Neural progenitor cell (in vitro differentiated cells): ENCODE measurements around the gene METTL16. TPM values are rescaled to one million over a fixed set of nuclear protein-coding genes. Genes with fewer than 3 reads are reported as not detected.

Source experiments
- DNase-seq: peaks from one replicate; pipeline ENCODE4 v3.0.0-alpha.2; 2016; ENCODE audit warnings: low spot score
- H2AFZ ChIP-seq: fragments of 200-600 bp; sonication (generic); replicated peaks from 2 replicates; pipeline ENCODE4 v1.6.1; 2016; ENCODE audit warnings: antibody characterized with exemption
- H3F3A ChIP-seq: fragments of 200-600 bp; sonication (generic); 2 replicates; pipeline ENCODE4 v1.6.1; 2016; ENCODE audit warnings: antibody characterized with exemption, low read depth
- H3K27ac ChIP-seq: fragments of 200-600 bp; sonication (generic); 2 replicates; pipeline ENCODE4 v1.5.1; 2016; ENCODE audit warnings: mild to moderate bottlenecking
- H3K27me3 ChIP-seq: fragments of 200-600 bp; sonication (generic); 2 replicates; pipeline ENCODE4 v1.6.1; 2016; ENCODE audit warnings: mild to moderate bottlenecking, moderate library complexity
- H3K36me3 ChIP-seq: fragments of 200-600 bp; sonication (generic); 2 replicates; pipeline ENCODE4 v1.5.1; 2016
- H3K4me1 ChIP-seq: fragments of 200-600 bp; sonication (generic); 2 replicates; pipeline ENCODE4 v1.6.1; 2016; ENCODE audit warnings: mixed run types
- H3K4me2 ChIP-seq: fragments of 200-600 bp; sonication (generic); 2 replicates; pipeline ENCODE4 v1.6.1; 2016
- H3K4me3 ChIP-seq: fragments of 200-600 bp; sonication (generic); 2 replicates; pipeline ENCODE4 v1.5.1; 2016
- H3K79me2 ChIP-seq: fragments of 200-600 bp; sonication (generic); 2 replicates; pipeline ENCODE4 v1.6.1; 2016; ENCODE audit warnings: low read depth
- H3K9ac ChIP-seq: fragments of 200-600 bp; sonication (generic); 2 replicates; pipeline ENCODE4 v1.6.1; 2016
- H3K9me3 ChIP-seq: fragments of 200-600 bp; sonication (generic); 2 replicates; pipeline ENCODE4 v1.5.1; 2016; ENCODE audit warnings: low read depth
- H4K20me1 ChIP-seq: fragments of 200-600 bp; sonication (generic); 2 replicates; pipeline ENCODE4 v1.6.1; 2016; ENCODE audit warnings: low read depth
- H3K27ac Mint-ChIP-seq: 3 replicates; pipeline ENCODE4 v1.8.0; 2021; ENCODE audit warnings: mixed read lengths
- H3K27me3 Mint-ChIP-seq: 2 replicates; pipeline ENCODE4 v1.8.0; 2022; ENCODE audit warnings: low read depth, mild to moderate bottlenecking, inconsistent platforms, moderate library complexity, mixed read lengths; ENCODE audit not compliant: insufficient read depth
- H3K36me3 Mint-ChIP-seq: 3 replicates; pipeline ENCODE4 v1.8.0; 2021; ENCODE audit warnings: mixed read lengths
- H3K4me1 Mint-ChIP-seq: 3 replicates; pipeline ENCODE4 v1.8.0; 2021; ENCODE audit warnings: mixed read lengths
- H3K4me3 Mint-ChIP-seq: 3 replicates; pipeline ENCODE4 v1.8.0; 2021; ENCODE audit warnings: mild to moderate bottlenecking, moderate library complexity, mixed read lengths
- H3K9me3 Mint-ChIP-seq: 3 replicates; pipeline ENCODE4 v1.8.0; 2020; ENCODE audit warnings: mixed read lengths
- CTCF ChIP-seq: fragments of 200-600 bp; sonication (generic); IDR thresholded peaks from 2 replicates; pipeline ENCODE4 v1.5.1; 2017; ENCODE audit warnings: antibody characterized with exemption, mild to moderate bottlenecking
- EZH2 ChIP-seq: fragments of 200-600 bp; sonication (generic); IDR thresholded peaks from 2 replicates; pipeline ENCODE4 v1.6.1; 2017; ENCODE audit warnings: antibody characterized with exemption, mild to moderate bottlenecking, moderate library complexity
- EZH2phosphoT487 ChIP-seq: fragments of 200-600 bp; sonication (generic); IDR thresholded peaks from 2 replicates; pipeline ENCODE4 v1.6.1; 2017; ENCODE audit warnings: antibody characterized with exemption
- total RNA-seq: library from RNA; depleted of rRNA; stranded (reverse); fragments of >200 nt; gene quantifications from 2 replicates; pipeline ENCODE4 v1.2.3, GENCODE V29; 2015; ENCODE audit warnings: low replicate concordance

METTL16 gene
- total RNA-seq, 1 donor from 2014 or later = 40.0 TPM

- Mint-ChIP-seq H3K36me3 (peaks cover 8% of the 10 kb centered on the region), H3K9me3 (no peaks in the 10 kb centered on the region), H3K27me3 (peaks cover 10% of the 10 kb centered on the region), H3K27ac (peak overlapping the region; percentile 84), H3K4me3 (peak overlapping the region; percentile 3), H3K4me1 (peaks cover 40% of the 10 kb centered on the region)
- Histone ChIP-seq H3K36me3 (no peaks in the 10 kb centered on the region), H3F3A (peaks cover 12% of the 10 kb centered on the region), H3K4me1 (peaks cover 5% of the 10 kb centered on the region), H3K9ac (no peak overlapping the region), H2AFZ (no peak overlapping the region), H3K79me2 (no peaks in the 10 kb centered on the region), H3K9me3 (no peaks in the 10 kb centered on the region), H3K27me3 (no peaks in the 10 kb centered on the region), H3K27ac (no peak overlapping the region), H3K4me2 (no peak overlapping the region), H4K20me1 (no peaks in the 10 kb centered on the region), H3K4me3 (no peak overlapping the region)
- DNase-seq = no peak
- TF ChIP-seq CTCF (no peak), EZH2phosphoT487 (no peak), EZH2 (no peak)
These were observed 104.5 kb downstream of the METTL16 start for GRCh38 chr17:2406903-2407790.

- Mint-ChIP-seq H3K27me3 (peaks cover 12% of the 10 kb centered on the region), H3K4me3 (no peak overlapping the region), H3K36me3 (peaks cover 8% of the 10 kb centered on the region), H3K27ac (no peak overlapping the region), H3K4me1 (peaks cover 42% of the 10 kb centered on the region), H3K9me3 (no peaks in the 10 kb centered on the region)
- no peaks in the 10 kb centered on the region for H3K36me3 ChIP-seq
- no peaks in the 10 kb centered on the region for H3K9me3 ChIP-seq
- H3K27me3 ChIP-seq = no peaks in the 10 kb centered on the region
- H3K27ac ChIP-seq = no peak overlapping the region
- DNase-seq = peak; percentile 1
- no peak overlapping the region for H3K9ac ChIP-seq
- H3K4me2 ChIP-seq = no peak overlapping the region
- no peak for TF ChIP-seq EZH2
- no peak for TF ChIP-seq EZH2phosphoT487
- no peak for TF ChIP-seq CTCF
- H3K4me1 ChIP-seq = peaks cover 5% of the 10 kb centered on the region
- H2AFZ ChIP-seq = no peak overlapping the region
- H3K79me2 ChIP-seq = no peaks in the 10 kb centered on the region
- H4K20me1 ChIP-seq = no peaks in the 10 kb centered on the region
- H3K4me3 ChIP-seq = no peak overlapping the region
- peaks cover 16% of the 10 kb centered on the region for H3F3A ChIP-seq
These were observed 105.3 kb downstream of the METTL16 start for GRCh38 chr17:2406271-2406902.

GRCh38 chr17:2405247-2405926, 106.3 kb downstream of the METTL16 start:
- Histone ChIP-seq H3K4me2 (no peak overlapping the region), H3K4me1 (peaks cover 5% of the 10 kb centered on the region), H3K79me2 (peaks cover 1% of the 10 kb centered on the region), H4K20me1 (peaks cover under 1% of the 10 kb centered on the region), H3K9me3 (no peaks in the 10 kb centered on the region), H2AFZ (no peak overlapping the region), H3K4me3 (no peak overlapping the region), H3K27ac (no peak overlapping the region), H3K36me3 (no peaks in the 10 kb centered on the region), H3K27me3 (no peaks in the 10 kb centered on the region), H3K9ac (no peak overlapping the region), H3F3A (peaks cover 24% of the 10 kb centered on the region)
- Mint-ChIP-seq H3K4me1 (peaks cover 42% of the 10 kb centered on the region), H3K27me3 (peaks cover 14% of the 10 kb centered on the region), H3K27ac (no peak overlapping the region), H3K9me3 (no peaks in the 10 kb centered on the region), H3K4me3 (peak overlapping the region; percentile 9), H3K36me3 (peaks cover under 1% of the 10 kb centered on the region)
- TF ChIP-seq EZH2 (no peak), CTCF (no peak), EZH2phosphoT487 (no peak)
- DNase-seq = peak; percentile 1
